Endothelial cell of umbilical vein (primary cell): Measurements from ENCODE around the gene TRAPPC2L.

Experiments used
- EZH2 ChIP-seq: IDR thresholded peaks from 2 replicates; pipeline ENCODE4 v1.6.1; 2012; ENCODE audit warnings: borderline replicate concordance, low read depth, mild to moderate bottlenecking, moderate library complexity, low read length, inconsistent platforms; ENCODE audit not compliant: severe bottlenecking
- GATA2 ChIP-seq: IDR thresholded peaks from 2 replicates; pipeline ENCODE4 v1.7.0; 2011; ENCODE audit warnings: low read depth, mild to moderate bottlenecking, moderate library complexity, mixed read lengths, low read length; ENCODE audit not compliant: insufficient read length, insufficient read depth
- JUN ChIP-seq: IDR thresholded peaks from 2 replicates; pipeline ENCODE4 v1.6.1; 2011; ENCODE audit warnings: borderline replicate concordance, low read depth; ENCODE audit not compliant: insufficient read length, insufficient read depth
- POLR2A ChIP-seq: IDR thresholded peaks from 2 replicates; pipeline ENCODE4 v1.6.1; 2012; ENCODE audit warnings: low read depth, mild to moderate bottlenecking, control low read depth, low read length
- POLR2AphosphoS5 ChIP-seq: IDR thresholded peaks from 2 replicates; pipeline ENCODE4 v1.6.1; 2012; ENCODE audit warnings: low read depth, mild to moderate bottlenecking, control low read depth, low read length, moderate library complexity; ENCODE audit not compliant: insufficient read depth
- TF ChIP-seq, protein P1 (sequence below), 2 donors: IDR thresholded peaks; 1 replicate in 1 of 2; 2 replicates in 1 of 2; pipeline ENCODE4 v1.5.1; 2011; ENCODE audit warnings: low read length in 2 of 2, mild to moderate bottlenecking in 2 of 2, moderate library complexity in 2 of 2, control low read depth in 1 of 2, inconsistent platforms in 1 of 2, low read depth in 1 of 2; ENCODE audit not compliant: insufficient read depth in 1 of 2; ENCODE audit errors: extremely low read depth in 1 of 2
- TF ChIP-seq, protein P2 (sequence below): IDR thresholded peaks from 2 replicates; pipeline ENCODE4 v1.6.1; 2011; ENCODE audit not compliant: insufficient read depth, insufficient read length

DNA sequence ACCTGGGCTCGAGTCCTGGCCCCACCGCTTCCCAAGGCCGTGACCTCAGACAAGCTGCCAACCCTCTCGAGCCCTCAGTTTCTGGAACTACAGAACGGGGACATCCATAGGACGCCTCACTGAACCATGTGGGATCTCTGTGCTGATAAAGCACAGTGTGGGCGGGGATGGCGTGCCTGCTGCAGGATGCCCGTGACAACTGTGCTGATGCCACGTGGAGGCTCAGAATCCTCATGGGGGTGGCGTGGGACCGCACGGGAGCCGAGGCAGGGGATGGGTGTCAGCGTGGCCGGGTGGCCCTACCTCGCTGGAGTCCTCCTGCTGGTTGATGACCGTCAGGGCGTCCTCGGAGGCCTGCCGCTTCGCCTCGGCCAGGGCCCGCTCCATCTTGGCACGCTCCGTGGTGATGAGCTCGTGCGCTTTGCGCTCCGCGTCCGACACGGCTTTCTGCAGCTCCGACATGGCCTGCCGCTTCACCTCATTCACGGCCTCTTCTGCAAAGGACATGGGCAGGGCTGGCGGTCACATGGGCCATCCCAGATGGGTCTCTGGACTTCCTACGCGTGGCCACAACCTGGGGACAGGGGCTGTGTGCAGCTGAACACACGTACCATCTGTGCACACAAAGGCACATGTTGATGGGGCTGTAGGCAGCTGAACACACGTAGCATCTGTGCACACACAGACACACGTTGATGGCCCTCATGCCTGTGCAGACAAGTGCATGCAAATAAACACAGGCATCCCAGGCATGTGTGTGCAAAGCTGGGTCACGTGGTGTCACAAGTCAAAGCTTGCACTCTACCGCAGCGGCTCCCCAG lies 22.2 kb downstream of the TRAPPC2L start:
- TF ChIP-seq, protein P1, sequence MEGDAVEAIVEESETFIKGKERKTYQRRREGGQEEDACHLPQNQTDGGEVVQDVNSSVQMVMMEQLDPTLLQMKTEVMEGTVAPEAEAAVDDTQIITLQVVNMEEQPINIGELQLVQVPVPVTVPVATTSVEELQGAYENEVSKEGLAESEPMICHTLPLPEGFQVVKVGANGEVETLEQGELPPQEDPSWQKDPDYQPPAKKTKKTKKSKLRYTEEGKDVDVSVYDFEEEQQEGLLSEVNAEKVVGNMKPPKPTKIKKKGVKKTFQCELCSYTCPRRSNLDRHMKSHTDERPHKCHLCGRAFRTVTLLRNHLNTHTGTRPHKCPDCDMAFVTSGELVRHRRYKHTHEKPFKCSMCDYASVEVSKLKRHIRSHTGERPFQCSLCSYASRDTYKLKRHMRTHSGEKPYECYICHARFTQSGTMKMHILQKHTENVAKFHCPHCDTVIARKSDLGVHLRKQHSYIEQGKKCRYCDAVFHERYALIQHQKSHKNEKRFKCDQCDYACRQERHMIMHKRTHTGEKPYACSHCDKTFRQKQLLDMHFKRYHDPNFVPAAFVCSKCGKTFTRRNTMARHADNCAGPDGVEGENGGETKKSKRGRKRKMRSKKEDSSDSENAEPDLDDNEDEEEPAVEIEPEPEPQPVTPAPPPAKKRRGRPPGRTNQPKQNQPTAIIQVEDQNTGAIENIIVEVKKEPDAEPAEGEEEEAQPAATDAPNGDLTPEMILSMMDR (IDR thresholded peaks at IDR 0.05; ENCODE audit: extremely low read depth in 1 of 2, insufficient read depth in 1 of 2, low read depth in 1 of 2, low read length in 2 of 2) = no peak
- TF ChIP-seq POLR2A (no peak), JUN (no peak), POLR2AphosphoS5 (no peak), EZH2 (no peak), GATA2 (no peak)
- TF ChIP-seq, protein P2, sequence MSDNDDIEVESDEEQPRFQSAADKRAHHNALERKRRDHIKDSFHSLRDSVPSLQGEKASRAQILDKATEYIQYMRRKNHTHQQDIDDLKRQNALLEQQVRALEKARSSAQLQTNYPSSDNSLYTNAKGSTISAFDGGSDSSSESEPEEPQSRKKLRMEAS = no peak
